Stimulated activated CD4-positive, alpha-beta T cell treated with anti-CD3 and anti-CD28 coated beads, Interleukin-15, amount 100 ng/mL, for 1 hour (primary cell): ENCODE measurements around the gene CACNG5.

Source experiments
- DNase-seq, 2 donors: peaks; one replicate each; pipeline ENCODE4 v3.0.0-alpha.2; 2020; ENCODE audit warnings: low read depth in 1 of 2, low spot score in 1 of 2

The CACNG5 gene

GRCh38 chr17:66822009-66822408 lies 12.9 kb upstream of the CACNG5 start:
- no peak for DNase-seq

GRCh38 chr17:66826856-66827255 lies 8.1 kb upstream of the CACNG5 start:
- DNase-seq: no peak

DNA sequence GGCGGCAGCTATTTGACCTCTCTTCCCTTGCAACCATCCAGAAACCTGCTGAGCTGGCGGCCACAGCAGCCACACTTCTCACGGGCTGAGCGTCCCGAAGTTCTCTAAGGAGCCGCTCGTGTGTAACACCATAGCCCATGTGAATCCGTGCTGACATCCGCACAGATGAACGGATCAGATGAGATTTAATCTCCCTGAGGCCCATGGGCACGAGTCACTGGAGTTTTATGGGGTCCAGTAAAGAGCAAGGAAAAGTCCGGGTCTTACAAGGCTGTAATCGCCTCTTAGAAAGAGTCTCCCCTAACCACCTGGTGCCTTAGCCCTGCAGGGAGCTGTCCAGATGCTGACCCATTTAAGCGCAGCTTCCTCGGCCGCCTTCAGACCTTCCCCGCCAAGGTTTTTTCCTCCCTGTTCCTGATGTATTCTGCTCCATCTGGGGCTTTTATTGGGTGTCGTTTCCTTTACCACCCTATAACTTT lies 5.5 kb upstream of the CACNG5 start:
- DNase-seq: no peak

- DNase-seq: no peak
These were observed 5.0 kb upstream of the CACNG5 start for GRCh38 chr17:66829883-66830282.

DNA sequence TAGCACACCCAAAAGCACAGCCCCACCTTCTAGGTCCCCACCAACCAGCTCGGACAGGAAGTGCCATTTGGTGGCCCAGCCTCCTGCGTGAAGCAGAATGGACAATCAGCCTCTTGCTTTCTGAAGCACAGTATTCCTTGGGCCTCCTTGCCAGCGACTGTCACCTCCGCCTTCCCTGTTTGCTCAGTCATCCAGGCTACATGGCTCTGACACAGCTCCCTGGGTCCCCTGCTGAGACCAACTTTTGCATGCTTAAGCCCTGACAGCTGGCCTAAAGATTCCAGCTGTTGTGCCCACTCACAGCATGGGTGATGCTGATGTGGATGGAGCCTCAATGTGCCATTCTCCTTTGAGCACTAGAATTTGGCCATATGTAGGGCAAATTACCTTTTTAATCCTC lies 4.5 kb upstream of the CACNG5 start:
- DNase-seq: no peak

DNA sequence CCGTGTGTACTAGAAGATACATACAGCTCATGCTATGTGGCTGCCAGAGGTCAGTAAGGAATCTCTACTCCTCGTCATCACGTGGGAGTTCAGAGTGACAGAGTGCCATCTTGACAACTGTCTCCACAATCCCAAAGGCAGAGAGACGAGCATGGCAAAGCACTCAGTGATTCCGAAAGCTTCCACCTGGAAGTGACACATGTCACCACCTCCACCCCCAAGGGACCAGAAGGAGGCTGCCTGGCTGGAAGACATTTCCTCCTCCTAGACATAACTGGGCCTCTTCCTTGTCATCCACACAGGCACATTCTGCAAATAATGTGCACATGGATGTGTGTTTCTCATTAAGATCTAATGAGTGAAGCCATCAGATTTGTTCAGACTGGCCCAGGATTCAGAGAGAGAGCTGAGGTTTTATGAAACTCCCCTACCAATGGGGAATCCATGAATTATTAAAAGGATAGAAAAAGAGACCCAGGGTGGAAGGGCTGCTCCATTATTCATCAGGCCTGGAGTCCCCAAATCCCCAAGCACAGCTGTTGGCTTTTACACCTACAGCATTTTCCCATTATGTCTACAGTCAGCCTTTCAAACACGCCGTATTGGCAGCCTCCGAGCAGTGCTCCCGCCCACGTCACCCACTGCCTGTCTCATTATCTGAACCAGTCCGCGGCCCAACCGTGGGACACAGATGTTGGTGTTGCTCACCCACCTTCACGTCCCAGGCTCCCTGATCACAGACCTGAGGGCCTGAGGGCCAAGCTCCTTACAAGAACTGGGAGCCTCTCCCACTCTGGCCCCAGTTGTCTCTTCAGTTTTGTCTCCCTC lies 3.3 kb upstream of the CACNG5 start:
- no peak for DNase-seq

DNA sequence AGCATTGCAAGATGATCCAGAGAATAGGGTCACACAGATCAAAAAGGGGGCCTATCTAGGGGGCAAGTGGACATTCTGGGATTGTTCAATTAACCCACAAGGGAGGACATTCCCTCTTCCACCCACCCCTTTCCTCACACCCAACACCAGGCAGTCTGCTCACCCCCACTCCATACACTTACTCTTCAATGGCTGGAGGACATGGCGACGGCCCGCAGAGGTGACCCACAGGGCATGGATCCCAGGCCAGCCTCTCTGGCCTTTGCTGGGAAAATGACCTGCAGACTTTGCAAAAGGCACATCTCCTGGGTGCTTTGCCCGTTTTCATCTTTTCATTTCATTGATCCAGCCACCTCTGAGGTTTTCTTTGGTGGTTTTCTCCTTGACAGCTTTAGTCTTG lies 1.7 kb upstream of the CACNG5 start:
- DNase-seq: no peak

DNA sequence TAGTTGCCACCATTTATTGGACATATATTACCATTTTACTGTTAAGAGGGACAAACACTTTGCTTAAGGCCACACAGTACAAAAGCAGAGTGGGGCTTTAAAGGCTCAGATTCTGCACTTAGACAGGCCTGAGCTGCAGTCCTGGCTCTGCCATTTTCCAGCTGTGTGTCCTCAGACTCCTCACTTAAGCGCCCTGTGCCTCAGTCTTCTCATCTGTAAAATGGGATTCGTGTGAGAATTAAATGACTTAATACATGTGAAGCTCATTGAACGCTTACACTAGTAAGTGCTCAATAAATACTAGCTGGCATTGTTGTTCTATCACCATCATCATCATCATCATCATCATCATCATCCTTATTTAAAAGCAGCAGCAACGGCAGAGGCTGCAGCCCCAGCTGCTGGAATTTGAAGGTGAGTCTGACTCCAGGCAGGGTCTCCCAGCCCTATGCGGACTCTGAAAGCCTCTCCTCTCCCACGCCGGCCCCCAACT lies 445 bp upstream of the CACNG5 start:
- DNase-seq: no peak

- DNase-seq: no peak
These were observed 559 bp downstream of the CACNG5 start for GRCh38 chr17:66835476-66835875.

DNA sequence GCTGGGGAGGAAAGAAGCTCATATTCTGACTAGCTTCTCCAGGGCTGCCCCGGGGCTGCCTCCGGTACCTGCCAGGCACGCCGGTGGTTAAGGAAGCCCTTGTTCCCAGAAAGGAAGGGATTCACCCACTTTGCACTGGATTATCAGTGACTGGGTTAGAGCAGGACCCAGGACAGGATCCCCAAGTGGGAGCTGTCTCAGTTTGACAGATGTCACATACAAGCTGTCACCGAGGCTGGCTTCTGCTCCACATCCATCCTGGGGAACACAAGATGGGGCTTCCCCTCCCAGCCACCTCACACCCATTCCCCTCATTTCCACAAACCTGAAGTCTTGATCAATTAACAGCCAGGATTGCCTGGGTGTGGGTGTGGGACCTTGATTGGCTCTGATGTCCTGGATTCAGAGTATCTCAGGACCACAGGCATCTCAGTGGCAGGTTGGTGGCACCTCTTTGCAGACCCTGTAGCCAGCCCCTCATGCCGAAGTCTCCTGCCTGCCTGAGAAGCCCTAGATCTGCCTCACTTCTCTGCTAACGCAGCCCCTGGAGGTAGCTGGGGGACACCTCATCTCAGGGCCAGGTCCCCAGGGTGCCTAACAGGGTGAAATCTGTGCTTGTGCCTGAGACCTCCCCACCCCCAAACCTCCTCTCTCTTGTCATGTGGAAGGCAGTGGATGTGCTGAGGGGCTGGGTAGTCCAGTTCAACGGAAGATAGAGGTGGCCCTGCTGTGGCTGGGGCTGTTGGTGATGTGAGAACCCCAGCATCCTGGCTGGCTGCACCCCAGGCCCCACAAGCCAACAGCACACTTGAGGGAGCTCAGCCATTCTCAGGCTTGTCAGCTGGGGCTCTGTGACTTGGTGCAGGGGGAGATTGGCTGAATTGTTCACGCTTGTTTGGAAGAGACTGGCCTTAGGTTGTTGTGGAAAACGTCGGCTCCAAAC lies 1.4 kb downstream of the CACNG5 start:
- no peak for DNase-seq

GRCh38 chr17:66837226-66837625 lies 2.3 kb downstream of the CACNG5 start:
- DNase-seq: no peak

DNA sequence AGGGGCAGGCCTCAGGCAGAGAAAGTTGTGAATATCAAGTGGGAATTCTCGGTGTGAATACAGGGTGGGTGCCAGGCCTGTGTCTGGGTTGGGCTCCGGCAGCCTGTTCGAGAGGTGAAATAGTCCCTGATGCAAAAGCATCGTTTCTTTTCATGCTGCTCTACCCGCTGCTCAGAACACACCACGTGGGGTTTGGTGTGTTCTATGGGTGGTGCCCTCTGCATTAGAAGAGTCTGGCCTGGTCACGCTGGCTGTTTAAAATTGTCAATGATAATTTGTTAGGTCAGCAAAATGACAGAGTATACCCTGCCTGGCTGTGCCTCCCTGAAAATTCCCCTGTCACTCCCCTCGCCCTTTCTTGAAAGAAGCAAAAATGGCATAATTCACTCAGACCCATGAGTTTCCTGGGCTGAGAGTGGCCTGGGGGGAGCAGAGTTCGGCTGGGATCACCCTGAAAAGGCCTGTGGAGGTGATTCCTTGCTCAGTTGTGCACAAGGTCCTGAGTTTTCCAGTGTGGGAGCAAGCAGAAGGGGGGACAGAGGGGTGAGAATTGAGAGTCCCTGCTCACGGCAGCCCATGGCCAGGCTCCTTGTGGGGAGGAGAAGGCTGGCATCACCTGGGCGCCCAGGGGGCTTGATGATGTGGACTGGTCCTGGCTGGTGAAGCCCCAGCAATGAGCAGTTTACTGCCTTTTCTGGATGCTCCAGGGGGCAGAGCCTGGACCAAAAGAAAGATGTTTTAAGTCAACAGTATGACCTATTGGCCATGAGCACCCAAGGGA lies 3.2 kb downstream of the CACNG5 start:
- DNase-seq: no peak

DNA sequence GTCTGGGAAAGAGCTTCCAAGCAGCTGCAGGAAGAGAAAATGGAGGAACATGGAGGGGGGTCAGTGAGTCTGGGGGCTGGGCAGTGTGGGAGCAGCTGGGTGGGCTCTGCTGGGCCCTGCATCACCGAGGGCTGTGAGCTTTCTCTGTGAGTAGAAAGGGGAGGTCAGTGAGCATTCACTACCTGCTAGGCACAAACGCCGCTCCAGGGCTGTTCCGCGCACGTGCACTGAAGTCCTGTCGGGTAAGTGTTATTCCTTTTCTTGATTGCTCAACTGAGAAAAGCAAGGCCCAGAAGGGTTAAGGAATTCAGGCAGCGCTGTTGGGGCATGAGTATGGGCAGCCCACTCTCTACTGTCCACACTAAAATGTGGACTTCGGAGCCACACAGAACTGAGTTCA lies 4.7 kb downstream of the CACNG5 start:
- no peak for DNase-seq

DNA sequence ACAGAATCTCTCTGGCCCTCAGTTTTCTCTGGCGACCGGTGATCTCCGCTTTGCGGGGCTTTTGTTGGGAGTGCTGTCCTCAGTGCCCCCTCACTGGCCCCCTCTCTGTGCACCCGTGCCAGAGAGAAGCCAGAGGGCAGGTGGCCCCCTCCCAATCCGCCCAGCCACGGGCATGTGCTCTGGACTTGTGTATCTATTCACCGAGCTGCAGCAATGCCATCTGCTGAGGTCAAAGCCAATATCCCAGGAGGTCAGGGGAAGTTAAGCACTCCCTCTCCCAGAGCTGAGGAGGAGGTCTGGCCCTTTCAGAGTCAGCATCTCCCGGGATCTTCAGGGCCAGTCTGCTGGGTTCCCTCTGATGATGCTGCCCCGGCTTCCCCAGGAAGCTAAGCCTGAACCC lies 5.1 kb downstream of the CACNG5 start:
- no peak for DNase-seq

GRCh38 chr17:66841328-66841727 lies 6.4 kb downstream of the CACNG5 start:
- DNase-seq: no peak

DNA sequence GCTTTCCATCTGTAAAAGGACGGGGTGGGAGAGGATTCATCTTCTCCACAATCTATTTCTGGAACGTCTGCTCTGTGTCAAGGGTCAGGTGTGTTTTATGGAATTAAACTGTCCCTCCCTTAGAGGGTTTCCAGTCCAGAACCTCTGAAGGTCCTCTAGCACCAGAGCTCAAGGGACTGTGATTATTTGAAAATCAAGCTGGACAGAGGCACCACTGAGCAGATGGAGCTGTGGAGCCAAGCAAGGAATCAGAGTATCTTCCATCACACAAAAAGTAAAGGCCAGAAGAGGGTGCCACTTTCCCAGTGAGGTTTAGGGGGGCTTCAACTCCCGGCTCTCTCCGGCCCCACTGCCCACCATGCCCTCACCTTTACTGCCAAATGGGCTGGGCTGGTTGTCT lies 6.8 kb downstream of the CACNG5 start:
- DNase-seq: no peak

DNA sequence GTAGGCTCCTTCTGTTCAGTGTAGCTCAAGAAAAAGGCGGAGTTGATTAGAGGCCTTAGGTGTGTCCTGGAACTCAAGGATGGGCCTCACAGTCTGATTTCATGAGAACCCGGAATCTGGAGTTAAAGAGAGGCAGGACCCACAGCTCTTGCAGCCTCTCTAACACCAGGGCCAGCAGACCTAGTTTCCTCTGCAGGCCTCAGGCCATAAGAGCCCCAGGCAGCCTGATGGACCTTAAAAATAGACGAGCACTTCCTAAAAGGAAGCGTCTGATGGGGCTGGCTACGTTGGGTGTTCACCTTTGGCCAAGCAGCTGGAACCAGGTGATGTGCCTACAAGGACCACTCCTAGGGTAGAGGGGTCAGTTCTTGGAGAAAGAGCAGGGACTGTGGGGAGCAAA lies 7.6 kb downstream of the CACNG5 start:
- DNase-seq: no peak

- DNase-seq: no peak
These were observed 8.0 kb downstream of the CACNG5 start for GRCh38 chr17:66842959-66843358.

GRCh38 chr17:66843627-66844026 lies 8.7 kb downstream of the CACNG5 start:
- DNase-seq: no peak

GRCh38 chr17:66847704-66848103 lies 12.8 kb downstream of the CACNG5 start:
- no peak for DNase-seq

GRCh38 chr17:66848496-66848895 lies 13.6 kb downstream of the CACNG5 start:
- no peak for DNase-seq
